NCI-H510A (cell line): ENCODE measurements around the gene GAREM2.
A peak's percentile ranks its signal among the peaks of the same experiment; 100 is the strongest.
"Not testable (repeated sequence)": the region's sequence is repeated elsewhere in the genome, so short reads cannot be mapped to it uniquely, and the experiment has no call there.

Source experiments
- DNase-seq: peaks from one replicate; lab custom pipeline; 2025; lab: John Stamatoyannopoulos, UW

The GAREM2 gene

GRCh38 chr2:26172871-26173775 is at the start of gene GAREM2:
Gene GAREM2, plus strand, starts transcription at chr2:26173088. Its CDS starts 133 bp downstream, at chr2:26173221.
- no peak for DNase-seq

- DNase-seq: no peak
Measured at GRCh38 chr2:26123426-26123825, 49.5 kb upstream of the GAREM2 start.

GRCh38 chr2:26126074-26126473 is 46.8 kb upstream of the GAREM2 start:
- no peak for DNase-seq

- DNase-seq: no peak
Measured at GRCh38 chr2:26128176-26128575, 44.7 kb upstream of the GAREM2 start.

GRCh38 chr2:26130763-26131162 is 42.1 kb upstream of the GAREM2 start:
- no peak for DNase-seq

GRCh38 chr2:26136451-26136850 is 36.4 kb upstream of the GAREM2 start:
- no peak for DNase-seq

GRCh38 chr2:26139269-26140183 is 33.4 kb upstream of the GAREM2 start:
- DNase-seq: peak; percentile 12

- no peak for DNase-seq
Measured at GRCh38 chr2:26141145-26141769, 31.6 kb upstream of the GAREM2 start.

GRCh38 chr2:26144031-26144430 is 28.9 kb upstream of the GAREM2 start:
- no peak for DNase-seq

GRCh38 chr2:26144953-26145680 is 27.8 kb upstream of the GAREM2 start:
- DNase-seq: peak; percentile 47

- DNase-seq: no peak
Measured at GRCh38 chr2:26148501-26148900, 24.4 kb upstream of the GAREM2 start.

GRCh38 chr2:26150243-26150642 is 22.6 kb upstream of the GAREM2 start:
- no peak for DNase-seq

- DNase-seq: no peak
Measured at GRCh38 chr2:26157580-26157979, 15.3 kb upstream of the GAREM2 start.

- no peak for DNase-seq
Measured at GRCh38 chr2:26161926-26162325, 11.0 kb upstream of the GAREM2 start.

- no peak for DNase-seq
Measured at GRCh38 chr2:26162963-26163362, 9.9 kb upstream of the GAREM2 start.

- no peak for DNase-seq
Measured at GRCh38 chr2:26164231-26164630, 8.7 kb upstream of the GAREM2 start.

- no peak for DNase-seq
Measured at GRCh38 chr2:26164641-26165211, 8.2 kb upstream of the GAREM2 start.

GRCh38 chr2:26165403-26165802 is 7.5 kb upstream of the GAREM2 start:
- no peak for DNase-seq

GRCh38 chr2:26166541-26166940 is 6.3 kb upstream of the GAREM2 start:
- not testable (repeated sequence) for DNase-seq

GRCh38 chr2:26168785-26169184 is 4.1 kb upstream of the GAREM2 start:
- DNase-seq: no peak

- no peak for DNase-seq
Measured at GRCh38 chr2:26169226-26169625, 3.7 kb upstream of the GAREM2 start.
